NB4 (cell line): ENCODE measurements around the gene BIRC7.

Source experiments
- DNase-seq: peaks from one replicate; pipeline ENCODE4 v3.0.0; 2010; ENCODE audit warnings: low read depth
- H3K4me3 ChIP-seq: one replicate; pipeline ENCODE4 v1.5.1; 2011; ENCODE audit warnings: mild to moderate bottlenecking, low read depth, low read length, moderate library complexity
- MYC ChIP-seq: IDR thresholded peaks from 2 replicates; pipeline ENCODE4 v1.6.1; 2011; ENCODE audit warnings: low read depth, low read length
- POLR2A ChIP-seq: IDR thresholded peaks from 2 replicates; pipeline ENCODE4 v1.6.1; 2011; ENCODE audit warnings: mild to moderate bottlenecking; ENCODE audit not compliant: insufficient read length; ENCODE audit errors: extremely low read depth
- TF ChIP-seq, protein P1 (sequence below): IDR thresholded peaks from 2 replicates; pipeline ENCODE4 v1.6.1; 2011; ENCODE audit warnings: low read depth, low read length
- TF ChIP-seq, protein P2 (sequence below): IDR thresholded peaks from one replicate; pipeline ENCODE4 v1.5.1; 2012; ENCODE audit warnings: low read depth, low read length

Gene BIRC7

DNA sequence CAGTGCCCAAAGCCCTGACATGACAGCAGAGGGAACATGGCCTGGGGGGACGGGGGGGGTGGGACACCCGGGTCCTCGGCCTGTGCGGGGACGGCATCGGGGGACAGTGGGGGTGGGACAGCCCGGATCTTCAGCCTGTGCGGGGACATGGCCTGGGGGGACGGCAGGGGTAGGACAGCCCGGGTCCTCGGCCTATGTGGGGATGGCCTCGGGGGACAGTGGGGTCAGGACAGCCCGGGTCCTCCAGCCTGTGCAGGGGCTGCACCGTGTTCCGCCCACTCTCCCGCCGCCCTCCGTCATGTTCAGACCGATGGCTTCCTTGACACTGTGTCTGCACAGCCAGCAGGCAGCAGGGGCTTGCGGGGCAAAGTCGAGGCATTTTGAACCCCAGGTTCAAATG, 7.0 kb downstream of the BIRC7 start:
- no peak overlapping the region for H3K4me3 ChIP-seq
- TF ChIP-seq MYC: no peak
- no peak for TF ChIP-seq POLR2A
- TF ChIP-seq, protein P1, sequence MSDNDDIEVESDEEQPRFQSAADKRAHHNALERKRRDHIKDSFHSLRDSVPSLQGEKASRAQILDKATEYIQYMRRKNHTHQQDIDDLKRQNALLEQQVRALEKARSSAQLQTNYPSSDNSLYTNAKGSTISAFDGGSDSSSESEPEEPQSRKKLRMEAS: no peak
- TF ChIP-seq, protein P2, sequence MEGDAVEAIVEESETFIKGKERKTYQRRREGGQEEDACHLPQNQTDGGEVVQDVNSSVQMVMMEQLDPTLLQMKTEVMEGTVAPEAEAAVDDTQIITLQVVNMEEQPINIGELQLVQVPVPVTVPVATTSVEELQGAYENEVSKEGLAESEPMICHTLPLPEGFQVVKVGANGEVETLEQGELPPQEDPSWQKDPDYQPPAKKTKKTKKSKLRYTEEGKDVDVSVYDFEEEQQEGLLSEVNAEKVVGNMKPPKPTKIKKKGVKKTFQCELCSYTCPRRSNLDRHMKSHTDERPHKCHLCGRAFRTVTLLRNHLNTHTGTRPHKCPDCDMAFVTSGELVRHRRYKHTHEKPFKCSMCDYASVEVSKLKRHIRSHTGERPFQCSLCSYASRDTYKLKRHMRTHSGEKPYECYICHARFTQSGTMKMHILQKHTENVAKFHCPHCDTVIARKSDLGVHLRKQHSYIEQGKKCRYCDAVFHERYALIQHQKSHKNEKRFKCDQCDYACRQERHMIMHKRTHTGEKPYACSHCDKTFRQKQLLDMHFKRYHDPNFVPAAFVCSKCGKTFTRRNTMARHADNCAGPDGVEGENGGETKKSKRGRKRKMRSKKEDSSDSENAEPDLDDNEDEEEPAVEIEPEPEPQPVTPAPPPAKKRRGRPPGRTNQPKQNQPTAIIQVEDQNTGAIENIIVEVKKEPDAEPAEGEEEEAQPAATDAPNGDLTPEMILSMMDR: no peak
- no peak for DNase-seq

DNA sequence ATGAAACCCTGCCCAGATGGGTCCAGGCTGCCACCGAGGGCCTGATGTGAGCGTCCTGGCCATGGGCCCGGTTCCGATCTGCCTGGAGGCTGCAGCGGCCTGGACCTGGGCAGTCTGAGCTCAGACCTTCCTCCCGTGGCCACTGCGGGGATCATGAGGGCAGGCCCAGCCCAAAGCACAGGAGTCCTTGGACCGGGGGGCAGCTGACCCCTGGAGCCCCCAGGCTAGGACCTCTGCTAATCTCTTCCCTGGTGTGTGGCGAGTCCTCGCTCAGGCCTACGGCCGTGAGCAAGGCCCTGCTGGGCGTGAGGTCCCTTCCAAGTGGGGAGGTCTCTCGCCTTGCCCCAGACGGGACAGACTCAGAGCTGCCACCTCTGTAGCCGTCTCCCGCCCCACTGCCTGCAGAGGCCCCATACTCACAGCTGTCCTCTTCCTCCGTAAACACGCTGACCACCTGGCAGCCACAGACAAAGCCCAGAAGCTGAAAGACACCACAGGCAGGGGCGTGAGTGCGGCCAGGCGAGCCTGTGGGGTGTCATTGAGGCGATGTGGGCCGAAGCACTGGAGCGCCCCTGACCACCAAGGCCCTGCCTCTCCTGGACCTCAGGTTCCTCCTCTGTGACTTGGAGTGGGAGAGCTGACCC, 8.0 kb downstream of the BIRC7 start:
- H3K4me3 ChIP-seq: no peak overlapping the region
- no peak for DNase-seq
- TF ChIP-seq POLR2A: no peak
- TF ChIP-seq, protein P2: no peak
- TF ChIP-seq, protein P1: no peak
- no peak for TF ChIP-seq MYC

DNA sequence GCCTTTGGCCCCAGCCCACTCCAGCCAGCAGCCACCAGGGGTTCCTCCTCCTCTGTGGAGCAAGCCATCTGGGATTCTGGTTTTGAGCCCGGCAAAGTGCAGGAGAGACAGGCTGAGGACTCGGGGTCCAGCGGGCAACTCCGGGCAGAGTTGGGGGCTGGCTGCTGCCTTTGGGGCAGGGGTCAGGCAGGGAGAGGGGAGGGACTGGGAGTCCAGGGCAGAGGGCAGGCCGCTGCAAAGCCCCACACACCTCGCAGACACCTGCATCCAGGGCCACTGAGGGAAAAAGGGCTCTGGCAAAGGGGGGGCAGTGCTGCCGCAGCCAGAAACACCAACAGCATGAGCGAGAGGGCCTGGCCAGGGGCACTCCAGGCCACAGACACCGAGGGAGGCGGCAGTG, 8.8 kb downstream of the BIRC7 start:
- no peak overlapping the region for H3K4me3 ChIP-seq
- DNase-seq: no peak
- TF ChIP-seq POLR2A: no peak
- TF ChIP-seq MYC: no peak
- TF ChIP-seq, protein P1: no peak
- TF ChIP-seq, protein P2: no peak

DNA sequence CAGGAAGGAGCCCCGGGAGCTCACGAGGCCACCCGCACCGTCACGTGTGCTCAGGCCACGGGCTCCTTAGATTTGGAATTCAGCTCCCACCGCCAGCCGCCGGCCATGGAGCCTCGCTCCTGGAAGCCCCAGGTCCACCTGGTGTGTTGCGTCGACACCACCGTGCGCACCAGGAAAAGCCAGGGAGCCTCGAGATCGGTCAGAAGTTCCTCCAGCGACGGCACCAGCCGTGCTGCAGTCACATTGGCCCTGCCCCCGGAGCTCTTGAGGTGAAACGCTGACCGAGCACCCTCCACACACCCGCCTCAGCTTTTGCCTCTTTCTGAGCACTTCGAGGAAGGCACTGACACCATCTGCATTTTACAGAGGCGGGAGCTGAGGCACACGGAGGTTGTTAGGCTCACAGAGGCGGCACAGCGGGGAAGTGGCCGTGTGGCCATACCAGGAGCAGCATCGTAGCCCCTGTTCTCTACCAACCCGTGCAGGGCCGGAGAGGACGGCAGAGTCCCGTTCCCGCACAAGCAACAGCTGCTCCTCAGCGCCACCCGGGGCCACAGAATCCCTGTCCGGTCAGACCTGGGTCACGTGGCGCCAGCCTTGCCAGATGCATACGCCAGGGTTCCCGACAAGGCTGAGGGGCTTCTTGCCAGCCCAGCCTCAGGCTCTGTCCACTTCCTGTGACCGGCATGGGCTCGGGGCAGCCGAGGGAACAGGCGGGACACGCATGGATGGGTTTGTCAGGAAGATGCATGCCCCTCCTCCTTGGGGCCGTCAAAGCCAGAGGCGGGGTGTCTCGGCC, 11.0 kb downstream of the BIRC7 start:
- DNase-seq: no peak
- no peak overlapping the region for H3K4me3 ChIP-seq
- TF ChIP-seq, protein P2: no peak
- TF ChIP-seq MYC (no peak), POLR2A (no peak)
- TF ChIP-seq, protein P1: no peak

DNA sequence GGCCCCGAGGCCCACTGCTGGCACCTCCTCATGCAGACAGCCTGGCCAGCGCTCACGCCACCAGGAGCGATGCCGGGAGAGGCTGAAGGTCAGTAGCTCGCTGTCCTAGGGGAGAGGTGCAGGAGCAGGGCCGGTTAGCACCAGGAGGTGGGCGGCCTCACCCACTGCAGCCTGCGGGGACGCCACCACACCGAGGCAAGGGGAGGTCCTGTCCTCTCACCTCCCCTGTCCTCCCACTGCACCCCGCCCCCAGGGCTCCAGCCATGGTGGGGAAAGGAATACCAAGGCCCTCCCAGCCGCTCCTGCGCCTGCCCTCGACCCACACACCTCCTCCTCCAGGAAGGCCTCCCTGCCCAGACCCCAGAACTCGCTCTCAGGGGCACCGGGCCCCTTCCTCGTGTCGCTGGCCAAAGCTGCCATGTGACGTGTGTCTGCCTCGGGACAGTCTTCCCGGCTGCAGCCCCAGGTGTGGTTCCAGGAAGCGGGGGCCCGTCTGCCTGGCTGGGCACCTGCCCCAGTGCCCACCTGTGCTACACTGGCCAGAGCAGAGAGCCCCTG, 12.0 kb downstream of the BIRC7 start:
- no peak for DNase-seq
- H3K4me3 ChIP-seq: no peak overlapping the region
- TF ChIP-seq, protein P1: no peak
- TF ChIP-seq, protein P2: no peak
- TF ChIP-seq POLR2A (no peak), MYC (no peak)
